Limb (tissue), 2 donors: ENCODE results near the gene SP100.
A peak's percentile ranks its signal among the peaks of the same experiment; 100 is the strongest.
"Not testable (repeated sequence)": the region's sequence is repeated elsewhere in the genome, so short reads cannot be mapped to it uniquely, and the experiment has no call there.

Source experiments
- DNase-seq, 2 donors: peaks; one replicate each; pipeline ENCODE4 v3.0.0-alpha.2; 2016; ENCODE audit errors: extremely low spot score in 2 of 2

The SP100 gene

DNA sequence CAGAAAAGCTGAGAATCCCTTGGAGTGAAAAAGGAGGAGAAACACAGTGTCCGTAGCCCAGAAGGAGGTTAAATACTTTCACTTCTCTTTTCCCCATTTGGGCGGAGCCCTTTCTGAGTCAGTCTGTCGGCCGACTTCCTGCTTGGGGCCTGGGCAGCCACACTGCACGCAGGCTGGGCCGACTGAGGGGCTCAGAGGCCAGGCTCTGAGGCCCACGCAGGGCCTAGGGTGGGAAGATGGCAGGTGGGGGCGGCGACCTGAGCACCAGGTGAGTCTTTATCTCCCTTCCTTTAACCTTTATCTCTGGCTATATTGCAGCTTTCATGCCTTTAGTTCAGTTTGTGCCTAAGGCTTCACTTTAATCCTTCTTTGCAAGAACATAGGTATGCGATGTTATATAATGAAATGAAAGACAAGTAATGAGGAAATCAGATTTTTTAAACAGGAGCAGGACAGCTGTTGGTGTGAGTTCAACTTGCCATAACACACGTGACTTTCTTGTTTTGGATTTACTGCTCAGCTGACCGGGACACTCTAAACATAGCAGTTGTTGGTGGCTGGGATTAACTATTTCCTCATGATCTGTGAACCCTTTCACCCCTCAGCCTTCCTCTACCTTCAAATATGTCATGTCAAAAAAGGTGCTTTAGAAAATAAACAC is at the start of gene SP100:
TSS of gene SP100 (plus strand) at position 141 of the 661 bp plus-strand sequence. CDS start at position 237, 96 bp downstream.
- peak in 1 of 2 donors; percentile 32 for DNase-seq

- no peak for DNase-seq
These were observed 33.9 kb upstream of the SP100 start for GRCh38 chr2:230382108-230382507.

DNA sequence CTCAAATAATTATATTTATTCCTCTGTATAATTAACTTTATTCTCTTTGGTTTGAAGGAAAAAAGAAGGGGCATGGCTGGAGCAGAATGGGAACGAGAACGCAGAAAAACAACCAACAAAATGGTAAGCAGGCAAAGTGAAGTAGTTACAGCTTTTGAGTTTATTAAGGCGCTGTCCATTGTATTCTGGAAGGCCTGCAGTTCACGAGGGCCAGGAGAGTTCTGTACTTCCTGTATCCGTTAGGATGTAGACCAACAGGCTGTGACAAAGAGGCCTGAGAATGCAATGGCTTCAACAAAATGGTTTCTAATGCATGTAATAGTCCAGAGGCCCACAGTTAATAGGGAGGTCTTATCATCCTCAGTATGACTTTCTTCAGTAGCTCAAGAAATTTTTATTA is 32.5 kb upstream of the SP100 start:
- DNase-seq, result no peak

GRCh38 chr2:230384986-230385385 is 31.0 kb upstream of the SP100 start:
- no peak for DNase-seq

GRCh38 chr2:230394301-230394700 is 21.7 kb upstream of the SP100 start:
- no peak for DNase-seq

- not testable (repeated sequence) for DNase-seq
These were observed 17.3 kb upstream of the SP100 start for GRCh38 chr2:230398698-230399097.

- DNase-seq, result no peak
These were observed 16.0 kb upstream of the SP100 start for GRCh38 chr2:230400041-230400440.

- no peak for DNase-seq
These were observed 15.5 kb upstream of the SP100 start for GRCh38 chr2:230400454-230400853.

GRCh38 chr2:230401026-230401425 is 15.0 kb upstream of the SP100 start:
- DNase-seq, result not testable (repeated sequence)

DNA sequence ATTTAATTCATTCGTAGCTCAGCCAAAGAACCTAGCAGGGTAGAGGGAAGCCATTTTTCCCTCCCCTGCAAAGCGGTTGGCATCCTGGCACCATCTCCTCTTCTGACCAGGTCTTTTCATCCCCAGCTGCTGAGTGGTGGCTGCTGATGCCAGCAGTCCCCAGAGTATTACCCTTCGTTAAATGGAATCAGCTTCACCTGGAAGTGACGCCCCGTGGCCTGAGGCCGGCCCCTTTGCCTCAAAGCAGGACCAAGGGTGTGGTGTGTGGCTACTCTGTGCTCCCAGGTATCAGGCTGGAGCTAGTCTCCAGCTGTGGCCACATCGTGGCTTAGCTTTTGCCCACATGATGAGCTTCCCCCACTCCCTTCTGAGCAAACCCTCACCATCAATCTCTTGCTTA is 12.3 kb upstream of the SP100 start:
- DNase-seq, result no peak

DNA sequence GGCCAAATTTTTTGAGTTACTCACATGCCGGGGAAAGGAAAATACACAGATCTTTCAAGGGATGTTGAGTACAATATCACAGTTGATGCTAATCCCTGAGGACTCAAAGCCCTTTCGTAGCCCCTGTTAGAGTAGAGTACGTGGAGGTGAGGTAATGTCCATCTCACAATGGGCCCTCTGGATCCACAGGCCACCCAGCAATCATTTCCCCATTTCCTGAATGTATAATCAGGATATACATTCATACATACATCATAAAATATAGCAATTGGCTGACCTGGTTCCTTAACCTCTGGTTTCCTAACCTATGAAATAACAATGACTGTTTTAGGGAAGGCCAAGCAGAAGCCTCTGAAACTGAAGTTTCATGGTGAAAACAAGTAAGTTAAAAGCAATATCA is 10.2 kb upstream of the SP100 start:
- DNase-seq, result no peak

DNA sequence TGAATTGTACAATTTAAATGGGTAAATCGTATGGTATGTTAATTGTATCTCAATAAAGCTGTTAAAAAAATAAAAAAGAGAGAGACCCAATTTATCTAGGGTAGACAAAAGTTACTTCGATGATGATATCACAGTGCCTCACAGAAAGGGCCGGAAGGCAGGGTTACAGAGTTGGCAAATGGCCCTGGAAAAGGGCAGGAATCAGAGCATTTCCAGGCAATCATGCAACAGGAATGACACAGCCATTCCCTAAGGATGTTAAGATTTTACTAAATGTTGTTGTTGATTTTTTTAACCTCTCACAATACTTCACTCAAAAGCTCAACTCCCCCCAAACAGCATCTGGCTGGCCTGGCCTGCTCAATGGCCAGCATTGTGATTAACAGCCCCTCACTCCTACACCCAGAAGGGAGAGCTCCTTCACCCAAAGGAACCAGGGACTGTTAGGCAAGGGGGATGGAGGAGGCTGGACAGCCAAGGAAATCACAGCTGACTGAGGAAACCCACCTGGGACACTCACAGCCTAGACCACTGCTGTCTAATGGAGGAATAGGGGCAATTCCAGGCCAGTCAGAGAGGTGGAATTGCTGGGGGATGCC is 7.7 kb upstream of the SP100 start:
- DNase-seq, result no peak

DNA sequence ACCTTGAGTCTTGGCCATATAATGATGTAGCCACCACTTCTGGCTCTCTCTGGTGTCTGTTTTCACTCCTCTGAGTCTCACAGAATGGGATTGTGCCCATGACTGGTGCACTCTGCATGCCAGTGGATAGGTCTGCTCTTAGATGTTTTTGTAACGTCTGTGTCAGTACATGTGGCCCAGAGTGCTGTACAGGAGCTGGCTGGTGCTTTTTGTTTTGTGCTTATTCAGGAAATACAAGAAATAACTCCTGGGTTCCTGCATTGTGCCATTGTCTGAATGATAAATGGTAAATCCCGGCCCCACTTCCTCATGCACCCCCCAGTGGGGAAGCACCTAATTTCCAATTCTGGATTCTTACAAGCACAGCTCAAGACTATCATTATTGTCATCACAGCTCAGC is 6.7 kb upstream of the SP100 start:
- not testable (repeated sequence) for DNase-seq

- no peak for DNase-seq
These were observed 5.7 kb upstream of the SP100 start for GRCh38 chr2:230410263-230410662.

- DNase-seq, result no peak
These were observed 5.0 kb upstream of the SP100 start for GRCh38 chr2:230410861-230411569.

- peak; percentile 4 to 75 for DNase-seq
These were observed 4.2 kb upstream of the SP100 start for GRCh38 chr2:230411570-230412370.

GRCh38 chr2:230412371-230412711 is 3.7 kb upstream of the SP100 start:
- DNase-seq, result no peak

DNA sequence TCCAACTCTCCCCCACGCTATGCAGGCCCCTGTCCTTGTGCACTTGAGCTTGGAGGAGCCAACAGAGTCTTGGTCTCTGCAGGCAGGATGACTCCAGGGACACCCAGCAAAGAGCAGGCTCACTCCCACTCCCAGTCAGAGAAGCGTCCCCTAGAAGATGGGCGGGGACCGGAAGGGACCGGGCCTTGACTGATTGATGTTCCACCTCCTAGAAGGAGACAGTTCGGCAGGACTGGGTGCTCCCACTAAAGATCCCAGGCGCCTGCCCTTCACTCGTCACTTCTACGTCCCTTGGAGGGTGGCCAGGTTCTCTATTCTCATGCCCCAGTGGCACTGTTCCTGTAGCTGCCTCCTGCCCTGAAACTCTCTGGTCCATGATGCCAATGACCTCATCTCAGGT is 3.2 kb upstream of the SP100 start:
- no peak for DNase-seq

DNA sequence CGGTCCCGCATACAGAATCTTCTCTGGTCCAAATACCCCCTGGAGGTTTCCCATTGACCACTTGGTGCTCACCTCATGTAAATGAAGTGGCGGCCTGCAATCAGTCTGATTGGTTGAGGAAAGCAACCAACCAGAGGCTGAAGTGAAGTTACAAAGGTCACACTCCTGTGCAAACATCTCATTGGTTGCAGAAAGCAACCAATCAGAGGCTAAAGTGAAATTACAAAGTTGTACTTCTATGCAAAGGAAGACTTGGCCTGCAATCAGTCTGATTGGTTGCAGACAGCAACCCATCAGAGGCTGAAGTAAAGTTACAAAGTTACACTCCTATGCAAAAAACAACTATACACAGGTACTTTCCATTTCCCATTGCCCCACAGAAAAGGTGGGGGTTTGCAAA is 2.5 kb upstream of the SP100 start:
- DNase-seq, result no peak

DNA sequence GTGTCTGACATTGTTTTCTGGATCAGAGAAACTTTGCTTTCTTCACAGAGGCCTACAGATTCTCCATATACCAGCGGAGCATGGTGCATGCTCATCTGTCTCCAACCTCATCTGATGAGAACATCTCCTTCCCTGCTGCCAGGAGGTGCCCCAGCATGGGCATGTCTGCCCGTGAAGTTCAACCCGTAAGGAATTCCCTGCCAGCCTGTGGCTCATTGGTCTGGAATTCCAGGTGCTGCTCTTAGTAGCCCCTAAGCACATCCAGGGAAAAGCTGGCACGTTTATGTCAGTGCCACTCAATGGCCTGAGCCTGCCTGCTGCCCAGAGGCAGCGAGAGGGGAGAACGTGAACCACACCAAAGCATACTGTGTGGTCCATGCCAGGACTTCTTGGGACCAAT is 1.7 kb upstream of the SP100 start:
- DNase-seq, result no peak

DNA sequence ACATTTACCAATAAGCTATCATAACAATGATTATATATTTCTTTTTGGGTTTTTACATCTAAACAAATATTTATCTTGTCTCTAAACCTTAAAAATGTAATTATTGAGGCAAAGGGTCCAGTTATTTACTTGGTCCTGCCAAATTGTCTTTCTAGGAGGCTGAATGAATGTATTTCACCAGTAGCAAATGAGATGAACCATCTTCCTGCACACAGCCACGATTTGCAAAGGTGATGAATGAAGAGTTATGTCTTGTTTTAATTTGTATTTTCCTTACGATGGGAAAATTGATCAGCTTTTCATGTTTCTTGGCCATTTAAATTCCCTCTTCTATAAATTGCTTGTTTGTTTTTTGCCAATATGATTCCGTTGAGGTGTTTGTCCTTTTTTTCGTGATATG is 1.4 kb downstream of the SP100 start:
- no peak for DNase-seq
